SH-SY5Y (cell line): Measurements from ENCODE around the gene KIAA1549.

Experiments
- GATA2 ChIP-seq: IDR thresholded peaks from 2 replicates; pipeline ENCODE4 v1.6.1; 2011; ENCODE audit warnings: mild to moderate bottlenecking, low read depth, low read length
- GATA3 ChIP-seq: IDR thresholded peaks from 2 replicates; pipeline ENCODE4 v1.6.1; 2011; ENCODE audit warnings: low read depth, mild to moderate bottlenecking, low read length, moderate library complexity

DNA sequence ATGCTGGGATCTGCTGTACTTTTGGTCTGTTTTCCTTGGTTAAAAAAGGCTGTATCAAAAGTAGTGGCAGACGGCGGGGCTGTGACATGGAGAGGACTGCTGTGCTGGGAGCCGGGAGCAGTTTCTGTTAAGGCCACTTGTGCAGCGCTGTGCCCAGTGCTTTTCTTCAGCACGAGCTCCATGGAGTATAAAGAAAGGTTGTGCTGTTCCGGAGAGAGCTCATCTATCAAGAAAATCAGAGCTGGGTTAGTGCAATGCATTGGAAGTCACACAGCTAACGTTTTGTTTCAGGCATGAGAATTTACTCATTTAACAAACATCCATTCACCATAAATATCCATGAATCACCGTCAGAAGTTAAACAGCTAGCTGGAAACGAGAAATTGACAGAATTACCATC, 62.0 kb downstream of the KIAA1549 start:
- TF ChIP-seq GATA2 (no peak), GATA3 (no peak)
